Esophagus squamous epithelium (tissue), 4 donors: ENCODE data around the gene HMGXB4.

ENCODE experiments used
- POLR2A ChIP-seq, 4 donors: fragments of 450-650 bp; IDR thresholded peaks; one replicate each; pipeline ENCODE4 v1.6.1; 2017; ENCODE audit warnings: antibody characterized with exemption in 4 of 4, mild to moderate bottlenecking in 4 of 4, moderate library complexity in 3 of 4
- TF ChIP-seq, protein P1 (sequence below), 6 experiments: fragments of 450-650 bp in 4 of 6; fragments of 200-600 bp in 2 of 6; sonication (generic) in 2 of 6; IDR thresholded peaks; one replicate each; pipeline ENCODE4 v1.5.1; 2016 to 2019; ENCODE audit warnings: antibody characterized with exemption in 6 of 6, mild to moderate bottlenecking in 4 of 6, moderate library complexity in 4 of 6

DNA sequence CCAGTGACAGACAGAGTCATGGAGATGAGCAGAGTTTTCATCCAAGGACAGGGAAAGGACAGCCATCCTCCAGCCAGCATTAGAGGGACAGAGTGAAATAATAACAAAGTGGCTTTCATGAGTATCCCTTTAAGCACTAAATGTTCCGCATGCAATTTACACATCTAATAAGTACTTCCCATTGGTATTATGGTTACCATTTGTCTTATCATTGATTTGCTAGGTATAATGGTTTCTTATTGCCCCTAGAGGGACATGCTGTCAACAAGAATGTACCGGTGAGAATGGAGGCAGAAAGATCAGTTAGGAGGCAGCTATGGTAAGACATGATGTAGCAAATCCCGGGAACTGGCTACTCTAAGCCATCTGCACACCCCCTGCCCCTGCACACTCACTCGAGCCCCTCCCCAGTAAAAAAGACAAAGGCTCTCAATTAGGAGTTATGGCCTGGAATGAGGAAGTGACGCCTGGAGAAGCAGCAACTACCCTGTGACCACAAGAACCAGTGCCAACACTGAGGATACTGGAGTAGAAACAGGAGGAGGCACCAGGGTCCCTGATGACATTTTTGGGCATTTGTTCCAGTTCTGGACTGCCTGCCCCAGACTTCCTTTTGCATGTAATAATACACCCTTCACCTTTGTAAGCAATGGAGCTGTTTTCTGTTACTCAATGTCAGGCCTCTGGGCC, 30.2 kb upstream of the HMGXB4 start:
- TF ChIP-seq, protein P1, sequence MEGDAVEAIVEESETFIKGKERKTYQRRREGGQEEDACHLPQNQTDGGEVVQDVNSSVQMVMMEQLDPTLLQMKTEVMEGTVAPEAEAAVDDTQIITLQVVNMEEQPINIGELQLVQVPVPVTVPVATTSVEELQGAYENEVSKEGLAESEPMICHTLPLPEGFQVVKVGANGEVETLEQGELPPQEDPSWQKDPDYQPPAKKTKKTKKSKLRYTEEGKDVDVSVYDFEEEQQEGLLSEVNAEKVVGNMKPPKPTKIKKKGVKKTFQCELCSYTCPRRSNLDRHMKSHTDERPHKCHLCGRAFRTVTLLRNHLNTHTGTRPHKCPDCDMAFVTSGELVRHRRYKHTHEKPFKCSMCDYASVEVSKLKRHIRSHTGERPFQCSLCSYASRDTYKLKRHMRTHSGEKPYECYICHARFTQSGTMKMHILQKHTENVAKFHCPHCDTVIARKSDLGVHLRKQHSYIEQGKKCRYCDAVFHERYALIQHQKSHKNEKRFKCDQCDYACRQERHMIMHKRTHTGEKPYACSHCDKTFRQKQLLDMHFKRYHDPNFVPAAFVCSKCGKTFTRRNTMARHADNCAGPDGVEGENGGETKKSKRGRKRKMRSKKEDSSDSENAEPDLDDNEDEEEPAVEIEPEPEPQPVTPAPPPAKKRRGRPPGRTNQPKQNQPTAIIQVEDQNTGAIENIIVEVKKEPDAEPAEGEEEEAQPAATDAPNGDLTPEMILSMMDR (IDR thresholded peaks at IDR 0.05): no peak
- TF ChIP-seq POLR2A (IDR thresholded peaks at IDR 0.05): no peak
